ENCODE measurements around the gene ZNF277.

ZNF277 gene

DNA sequence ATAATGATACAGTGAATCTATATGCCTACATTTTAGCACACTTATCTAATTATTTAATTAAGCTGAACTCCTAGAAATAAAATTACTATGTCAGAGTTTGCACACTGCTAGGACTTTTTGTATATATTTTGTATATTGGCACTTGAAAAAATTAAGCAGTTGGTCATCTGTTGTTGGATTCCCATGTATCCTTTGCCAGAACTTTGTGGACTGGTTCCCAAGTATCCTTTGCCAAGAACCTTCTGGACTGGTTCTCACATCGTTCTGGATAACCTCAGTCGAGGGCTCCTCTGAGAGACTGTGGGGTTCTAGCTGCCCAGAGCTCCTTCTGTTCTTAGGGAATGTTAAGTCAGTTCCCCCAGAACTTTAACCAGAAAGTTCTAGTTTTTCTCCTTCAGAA, 135.0 kb downstream of the ZNF277 start:
- no peaks in the 10 kb centered on the region for H3K9me3 ChIP-seq (ENCODE audit: control insufficient read depth, insufficient read depth, low read depth, low read length)
- no peaks in the 10 kb centered on the region for H3K4me1 ChIP-seq (ENCODE audit: control insufficient read depth, insufficient read depth, low read length)
- ChIA-PET CTCF (no interaction called here), POLR2A (interaction anchor here (1.4 kb wide), 1 partner anchor 135 kb away, joined by 3 read pairs; the partner anchor contains the start of genes DOCK4 and ZNF277)
- H3K4me3 ChIP-seq (ENCODE audit: low read depth, low read length): no peak overlapping the region
- H3K27ac ChIP-seq (ENCODE audit: extremely low read depth, low read depth, low read length): no peak overlapping the region
- TF ChIP-seq ZNF2 (tag by site-specific recombination; IDR thresholded peaks at IDR 0.05): no peak
- TF ChIP-seq, protein P1, sequence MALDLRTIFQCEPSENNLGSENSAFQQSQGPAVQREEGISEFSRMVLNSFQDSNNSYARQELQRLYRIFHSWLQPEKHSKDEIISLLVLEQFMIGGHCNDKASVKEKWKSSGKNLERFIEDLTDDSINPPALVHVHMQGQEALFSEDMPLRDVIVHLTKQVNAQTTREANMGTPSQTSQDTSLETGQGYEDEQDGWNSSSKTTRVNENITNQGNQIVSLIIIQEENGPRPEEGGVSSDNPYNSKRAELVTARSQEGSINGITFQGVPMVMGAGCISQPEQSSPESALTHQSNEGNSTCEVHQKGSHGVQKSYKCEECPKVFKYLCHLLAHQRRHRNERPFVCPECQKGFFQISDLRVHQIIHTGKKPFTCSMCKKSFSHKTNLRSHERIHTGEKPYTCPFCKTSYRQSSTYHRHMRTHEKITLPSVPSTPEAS (tag by site-specific recombination; IDR thresholded peaks at IDR 0.05): no peak
- TF ChIP-seq, protein P2, sequence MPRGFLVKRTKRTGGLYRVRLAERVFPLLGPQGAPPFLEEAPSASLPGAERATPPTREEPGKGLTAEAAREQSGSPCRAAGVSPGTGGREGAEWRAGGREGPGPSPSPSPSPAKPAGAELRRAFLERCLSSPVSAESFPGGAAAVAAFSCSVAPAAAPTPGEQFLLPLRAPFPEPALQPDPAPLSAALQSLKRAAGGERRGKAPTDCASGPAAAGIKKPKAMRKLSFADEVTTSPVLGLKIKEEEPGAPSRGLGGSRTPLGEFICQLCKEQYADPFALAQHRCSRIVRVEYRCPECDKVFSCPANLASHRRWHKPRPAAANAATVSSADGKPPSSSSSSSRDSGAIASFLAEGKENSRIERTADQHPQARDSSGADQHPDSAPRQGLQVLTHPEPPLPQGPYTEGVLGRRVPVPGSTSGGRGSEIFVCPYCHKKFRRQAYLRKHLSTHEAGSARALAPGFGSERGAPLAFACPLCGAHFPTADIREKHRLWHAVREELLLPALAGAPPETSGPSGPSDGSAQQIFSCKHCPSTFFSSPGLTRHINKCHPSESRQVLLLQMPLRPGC (tag by site-specific recombination; IDR thresholded peaks at IDR 0.05): no peak
- no peak for TF ChIP-seq ZNF132 (tag by site-specific recombination; IDR thresholded peaks at IDR 0.05; ENCODE audit: borderline replicate concordance)
- no peak for TF ChIP-seq ZNF654 (tag by site-specific recombination; IDR thresholded peaks at IDR 0.05; ENCODE audit: low read depth)
- TF ChIP-seq, protein P3, sequence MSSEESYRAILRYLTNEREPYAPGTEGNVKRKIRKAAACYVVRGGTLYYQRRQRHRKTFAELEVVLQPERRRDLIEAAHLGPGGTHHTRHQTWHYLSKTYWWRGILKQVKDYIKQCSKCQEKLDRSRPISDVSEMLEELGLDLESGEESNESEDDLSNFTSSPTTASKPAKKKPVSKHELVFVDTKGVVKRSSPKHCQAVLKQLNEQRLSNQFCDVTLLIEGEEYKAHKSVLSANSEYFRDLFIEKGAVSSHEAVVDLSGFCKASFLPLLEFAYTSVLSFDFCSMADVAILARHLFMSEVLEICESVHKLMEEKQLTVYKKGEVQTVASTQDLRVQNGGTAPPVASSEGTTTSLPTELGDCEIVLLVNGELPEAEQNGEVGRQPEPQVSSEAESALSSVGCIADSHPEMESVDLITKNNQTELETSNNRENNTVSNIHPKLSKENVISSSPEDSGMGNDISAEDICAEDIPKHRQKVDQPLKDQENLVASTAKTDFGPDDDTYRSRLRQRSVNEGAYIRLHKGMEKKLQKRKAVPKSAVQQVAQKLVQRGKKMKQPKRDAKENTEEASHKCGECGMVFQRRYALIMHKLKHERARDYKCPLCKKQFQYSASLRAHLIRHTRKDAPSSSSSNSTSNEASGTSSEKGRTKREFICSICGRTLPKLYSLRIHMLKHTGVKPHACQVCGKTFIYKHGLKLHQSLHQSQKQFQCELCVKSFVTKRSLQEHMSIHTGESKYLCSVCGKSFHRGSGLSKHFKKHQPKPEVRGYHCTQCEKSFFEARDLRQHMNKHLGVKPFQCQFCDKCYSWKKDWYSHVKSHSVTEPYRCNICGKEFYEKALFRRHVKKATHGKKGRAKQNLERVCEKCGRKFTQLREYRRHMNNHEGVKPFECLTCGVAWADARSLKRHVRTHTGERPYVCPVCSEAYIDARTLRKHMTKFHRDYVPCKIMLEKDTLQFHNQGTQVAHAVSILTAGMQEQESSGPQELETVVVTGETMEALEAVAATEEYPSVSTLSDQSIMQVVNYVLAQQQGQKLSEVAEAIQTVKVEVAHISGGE (tag by site-specific recombination; conservative IDR thresholded peaks at IDR 0.05; ENCODE audit: low read depth): no peak
- TF ChIP-seq ZBTB1 (tag by site-specific recombination; IDR thresholded peaks at IDR 0.05): no peak
- TF ChIP-seq, protein P4, sequence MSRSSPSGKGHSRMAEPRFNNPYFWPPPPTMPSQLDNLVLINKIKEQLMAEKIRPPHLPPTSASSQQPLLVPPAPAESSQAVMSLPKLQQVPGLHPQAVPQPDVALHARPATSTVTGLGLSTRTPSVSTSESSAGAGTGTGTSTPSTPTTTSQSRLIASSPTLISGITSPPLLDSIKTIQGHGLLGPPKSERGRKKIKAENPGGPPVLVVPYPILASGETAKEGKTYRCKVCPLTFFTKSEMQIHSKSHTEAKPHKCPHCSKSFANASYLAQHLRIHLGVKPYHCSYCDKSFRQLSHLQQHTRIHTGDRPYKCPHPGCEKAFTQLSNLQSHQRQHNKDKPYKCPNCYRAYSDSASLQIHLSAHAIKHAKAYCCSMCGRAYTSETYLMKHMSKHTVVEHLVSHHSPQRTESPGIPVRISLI (tag by site-specific recombination; IDR thresholded peaks at IDR 0.05): no peak
- no peak for TF ChIP-seq SCRT1 (tag by site-specific recombination; IDR thresholded peaks at IDR 0.05; ENCODE audit: borderline replicate concordance)
- no peak for TF ChIP-seq ZNF501 (tag by site-specific recombination; IDR thresholded peaks at IDR 0.05)
- peaks cover 13 to 23% of the 10 kb centered on the region in 2 experiments for H3K36me3 ChIP-seq (ENCODE audit: control insufficient read depth in 2 of 2, insufficient read depth in 1 of 2, low read length in 2 of 2)

DNA sequence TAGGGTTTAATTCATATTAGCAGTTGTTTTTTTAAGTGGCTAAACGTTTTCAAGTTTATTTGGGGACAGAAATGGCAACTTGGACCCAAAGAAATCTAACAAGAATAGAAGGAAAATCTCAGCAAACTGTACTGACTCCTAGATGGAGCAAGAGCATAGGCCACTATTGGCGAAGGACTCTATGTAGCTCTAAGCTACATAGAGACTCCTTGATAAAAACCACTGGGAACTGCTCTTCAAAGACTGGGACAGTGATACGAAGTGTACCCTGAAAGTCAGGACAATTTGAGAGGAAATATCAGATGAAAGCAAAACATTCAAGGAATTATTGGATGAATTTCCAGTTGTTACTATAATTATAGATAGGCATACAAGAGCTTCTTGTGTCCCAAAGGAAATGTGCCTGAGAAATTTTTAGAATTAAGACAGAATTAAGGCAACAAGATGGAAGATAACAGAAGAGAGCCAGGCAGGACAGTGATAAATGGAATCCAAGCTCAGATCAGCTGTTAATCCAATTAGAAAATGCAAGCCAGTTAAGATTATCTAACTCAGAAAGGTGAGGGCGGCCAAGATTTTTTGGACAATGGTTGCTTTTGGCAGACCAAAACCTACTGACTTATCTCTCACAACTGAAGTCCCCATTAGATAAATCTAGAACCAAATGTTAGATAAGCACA, 140.0 kb downstream of the ZNF277 start:
- H3K36me3 ChIP-seq (ENCODE audit: control insufficient read depth in 2 of 2, insufficient read depth in 1 of 2, low read length in 2 of 2): peaks cover 13 to 16% of the 10 kb centered on the region in 2 experiments
- H3K4me1 ChIP-seq (ENCODE audit: control insufficient read depth, insufficient read depth, low read length): peaks cover 4% of the 10 kb centered on the region; the same call in 1 of the 2 replicates
- no peaks in the 10 kb centered on the region for H3K9me3 ChIP-seq (ENCODE audit: control insufficient read depth, insufficient read depth, low read depth, low read length)
- H3K4me3 ChIP-seq (ENCODE audit: low read depth, low read length): no peak overlapping the region
- CTCF ChIA-PET: interaction anchor here (1.0 to 1.4 kb wide), 2 partner anchors 51 to 491 kb away, joined by 3 to 5 read pairs; no protein-coding TSS in a partner anchor
- POLR2A ChIA-PET: no interaction called here
- TF ChIP-seq, protein P5, sequence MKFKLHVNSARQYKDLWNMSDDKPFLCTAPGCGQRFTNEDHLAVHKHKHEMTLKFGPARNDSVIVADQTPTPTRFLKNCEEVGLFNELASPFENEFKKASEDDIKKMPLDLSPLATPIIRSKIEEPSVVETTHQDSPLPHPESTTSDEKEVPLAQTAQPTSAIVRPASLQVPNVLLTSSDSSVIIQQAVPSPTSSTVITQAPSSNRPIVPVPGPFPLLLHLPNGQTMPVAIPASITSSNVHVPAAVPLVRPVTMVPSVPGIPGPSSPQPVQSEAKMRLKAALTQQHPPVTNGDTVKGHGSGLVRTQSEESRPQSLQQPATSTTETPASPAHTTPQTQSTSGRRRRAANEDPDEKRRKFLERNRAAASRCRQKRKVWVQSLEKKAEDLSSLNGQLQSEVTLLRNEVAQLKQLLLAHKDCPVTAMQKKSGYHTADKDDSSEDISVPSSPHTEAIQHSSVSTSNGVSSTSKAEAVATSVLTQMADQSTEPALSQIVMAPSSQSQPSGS (tag by site-specific recombination; IDR thresholded peaks at IDR 0.05; ENCODE audit: low read depth): no peak
- TF ChIP-seq ZNF610 (tag by site-specific recombination; IDR thresholded peaks at IDR 0.05; ENCODE audit: borderline replicate concordance) (no peak), KLF16 (tag by site-specific recombination; IDR thresholded peaks at IDR 0.05) (no peak), EGR2 (tag by site-specific recombination; IDR thresholded peaks at IDR 0.05; ENCODE audit: low read depth) (no peak), ZNF169 (tag by site-specific recombination; IDR thresholded peaks at IDR 0.05) (no peak), ZNF555 (tag by site-specific recombination; conservative IDR thresholded peaks at IDR 0.05) (no peak), ZNF777 (tag by site-specific recombination; IDR thresholded peaks at IDR 0.05; ENCODE audit: borderline replicate concordance) (no peak), SCRT2 (tag by site-specific recombination; IDR thresholded peaks at IDR 0.05) (no peak)
- TF ChIP-seq, protein P6, sequence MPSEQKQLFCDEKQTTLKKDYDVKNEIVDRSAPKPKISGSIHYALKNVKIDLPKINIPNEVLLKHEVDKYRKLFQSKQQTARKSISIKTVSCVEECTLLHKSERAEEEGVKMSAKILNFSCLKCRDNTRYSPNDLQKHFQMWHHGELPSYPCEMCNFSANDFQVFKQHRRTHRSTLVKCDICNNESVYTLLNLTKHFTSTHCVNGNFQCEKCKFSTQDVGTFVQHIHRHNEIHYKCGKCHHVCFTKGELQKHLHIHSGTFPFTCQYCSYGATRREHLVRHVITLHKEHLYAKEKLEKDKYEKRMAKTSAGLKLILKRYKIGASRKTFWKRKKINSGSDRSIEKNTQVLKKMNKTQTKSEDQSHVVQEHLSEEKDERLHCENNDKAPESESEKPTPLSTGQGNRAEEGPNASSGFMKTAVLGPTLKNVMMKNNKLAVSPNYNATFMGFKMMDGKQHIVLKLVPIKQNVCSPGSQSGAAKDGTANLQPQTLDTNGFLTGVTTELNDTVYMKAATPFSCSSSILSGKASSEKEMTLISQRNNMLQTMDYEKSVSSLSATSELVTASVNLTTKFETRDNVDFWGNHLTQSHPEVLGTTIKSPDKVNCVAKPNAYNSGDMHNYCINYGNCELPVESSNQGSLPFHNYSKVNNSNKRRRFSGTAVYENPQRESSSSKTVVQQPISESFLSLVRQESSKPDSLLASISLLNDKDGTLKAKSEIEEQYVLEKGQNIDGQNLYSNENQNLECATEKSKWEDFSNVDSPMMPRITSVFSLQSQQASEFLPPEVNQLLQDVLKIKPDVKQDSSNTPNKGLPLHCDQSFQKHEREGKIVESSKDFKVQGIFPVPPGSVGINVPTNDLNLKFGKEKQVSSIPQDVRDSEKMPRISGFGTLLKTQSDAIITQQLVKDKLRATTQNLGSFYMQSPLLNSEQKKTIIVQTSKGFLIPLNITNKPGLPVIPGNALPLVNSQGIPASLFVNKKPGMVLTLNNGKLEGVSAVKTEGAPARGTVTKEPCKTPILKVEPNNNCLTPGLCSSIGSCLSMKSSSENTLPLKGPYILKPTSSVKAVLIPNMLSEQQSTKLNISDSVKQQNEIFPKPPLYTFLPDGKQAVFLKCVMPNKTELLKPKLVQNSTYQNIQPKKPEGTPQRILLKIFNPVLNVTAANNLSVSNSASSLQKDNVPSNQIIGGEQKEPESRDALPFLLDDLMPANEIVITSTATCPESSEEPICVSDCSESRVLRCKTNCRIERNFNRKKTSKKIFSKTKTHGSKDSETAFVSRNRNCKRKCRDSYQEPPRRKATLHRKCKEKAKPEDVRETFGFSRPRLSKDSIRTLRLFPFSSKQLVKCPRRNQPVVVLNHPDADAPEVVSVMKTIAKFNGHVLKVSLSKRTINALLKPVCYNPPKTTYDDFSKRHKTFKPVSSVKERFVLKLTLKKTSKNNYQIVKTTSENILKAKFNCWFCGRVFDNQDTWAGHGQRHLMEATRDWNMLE (tag by site-specific recombination; conservative IDR thresholded peaks at IDR 0.05; ENCODE audit: low read depth): no peak
- H3K27ac ChIP-seq (ENCODE audit: extremely low read depth, low read depth, low read length): no peak overlapping the region
